ENCODE data around the gene GNA12. TPM values are rescaled to one million over a fixed set of nuclear protein-coding genes. Genes with fewer than 3 reads are reported as not detected.

Gene GNA12
- total RNA-seq, 3 donors from 2014 or later = 21.7 to 57.7 (median 25.7) TPM

- no peak for ATAC-seq
- intact Hi-C loops (cut with DNase I, micrococcal nuclease) = no loop called here
Observed at GRCh38 chr7:2824026-2824677, 20.0 kb downstream of the GNA12 start.

GRCh38 chr7:2823130-2823529 is 21.0 kb downstream of the GNA12 start:
- intact Hi-C loops (cut with DNase I, micrococcal nuclease) = no loop called here
- no peak overlapping the region for H3K4me3 ChIP-seq
- DNase-seq = no peak
- H3K36me3 ChIP-seq (ENCODE audit: low read depth) = no peaks in the 10 kb centered on the region
- no peak for ATAC-seq
- H3K9me3 ChIP-seq = no peaks in the 10 kb centered on the region
- TF ChIP-seq CTCF (IDR thresholded peaks at IDR 0.05) = no peak
- H3K4me1 ChIP-seq (ENCODE audit: low read depth) = peaks cover 16% of the 10 kb centered on the region

More at GRCh38 chr7:2824026-2824677, 20.0 kb downstream of the GNA12 start:
- no peak for TF ChIP-seq CTCF (IDR thresholded peaks at IDR 0.05)
- H3K36me3 ChIP-seq (ENCODE audit: low read depth) = no peaks in the 10 kb centered on the region
- H3K9me3 ChIP-seq = no peaks in the 10 kb centered on the region
- peaks cover 16% of the 10 kb centered on the region for H3K4me1 ChIP-seq (ENCODE audit: low read depth)
- no peak for DNase-seq
- H3K4me3 ChIP-seq = no peak overlapping the region

- H3K4me1 ChIP-seq (ENCODE audit: low read depth) = peaks cover 16% of the 10 kb centered on the region
- TF ChIP-seq CTCF (IDR thresholded peaks at IDR 0.05) = no peak
- ATAC-seq (no peak), DNase-seq (no peak)
- no peaks in the 10 kb centered on the region for H3K36me3 ChIP-seq (ENCODE audit: low read depth)
- H3K9me3 ChIP-seq = no peaks in the 10 kb centered on the region
- intact Hi-C loops (cut with DNase I, micrococcal nuclease) = no loop called here
- H3K4me3 ChIP-seq = no peak overlapping the region
Observed at GRCh38 chr7:2821842-2822507, 22.1 kb downstream of the GNA12 start.

- intact Hi-C loops (cut with DNase I, micrococcal nuclease) = no loop called here
- Histone ChIP-seq H3K4me3 (no peak overlapping the region), H3K9me3 (no peaks in the 10 kb centered on the region), H3K4me1 (ENCODE audit: low read depth) (peaks cover 16% of the 10 kb centered on the region), H3K36me3 (ENCODE audit: low read depth) (no peaks in the 10 kb centered on the region)
- ATAC-seq = peak; percentile 54
- no peak for TF ChIP-seq CTCF (IDR thresholded peaks at IDR 0.05)
- DNase-seq = no peak
Observed at GRCh38 chr7:2821161-2821841, 22.8 kb downstream of the GNA12 start.

- H3K4me3 ChIP-seq = no peak overlapping the region
- peaks cover 16% of the 10 kb centered on the region for H3K4me1 ChIP-seq (ENCODE audit: low read depth)
- intact Hi-C loops (cut with DNase I, micrococcal nuclease) = no loop called here
- ATAC-seq (peak; percentile 56), DNase-seq (peak; percentile 45 to 66 (median 59))
- H3K9me3 ChIP-seq = no peaks in the 10 kb centered on the region
- no peaks in the 10 kb centered on the region for H3K36me3 ChIP-seq (ENCODE audit: low read depth)
- no peak for TF ChIP-seq CTCF (IDR thresholded peaks at IDR 0.05)
Observed at GRCh38 chr7:2820508-2820934, 23.6 kb downstream of the GNA12 start.
